ENCODE data around the gene KCNMA1.

DNA sequence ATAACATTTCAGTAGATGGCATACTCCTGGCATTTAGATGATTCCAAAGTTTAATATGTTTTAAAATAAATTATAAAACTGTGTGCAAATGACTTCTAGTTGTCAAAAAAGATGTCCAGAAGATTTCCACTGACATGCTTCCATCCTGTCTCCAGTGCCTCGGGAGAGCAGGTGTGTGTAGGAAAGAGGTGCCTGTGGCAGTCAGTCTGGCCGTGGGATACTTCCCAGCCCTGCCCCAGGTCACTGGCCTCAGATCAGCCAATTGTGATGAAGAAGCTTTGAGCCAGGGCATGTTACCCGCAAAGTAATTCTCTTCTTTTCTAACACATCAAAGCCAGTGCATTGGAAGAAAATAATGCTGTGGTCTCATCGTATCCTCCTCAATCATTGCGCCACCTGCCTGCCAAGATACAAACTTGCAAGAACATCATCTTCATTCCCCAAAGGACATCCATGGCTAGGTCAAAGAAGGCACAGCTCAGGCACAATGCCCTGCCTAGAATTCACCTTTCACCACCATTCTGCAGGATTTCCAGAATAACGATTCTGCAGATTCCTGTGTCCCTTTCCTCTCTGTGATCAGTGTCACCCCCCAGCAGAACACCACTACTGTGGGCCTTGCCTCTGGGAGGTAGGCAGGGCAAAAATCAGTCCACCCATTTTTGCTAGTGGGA, 6.3 kb upstream of the KCNMA1 start:
- TF ChIP-seq, protein P1, sequence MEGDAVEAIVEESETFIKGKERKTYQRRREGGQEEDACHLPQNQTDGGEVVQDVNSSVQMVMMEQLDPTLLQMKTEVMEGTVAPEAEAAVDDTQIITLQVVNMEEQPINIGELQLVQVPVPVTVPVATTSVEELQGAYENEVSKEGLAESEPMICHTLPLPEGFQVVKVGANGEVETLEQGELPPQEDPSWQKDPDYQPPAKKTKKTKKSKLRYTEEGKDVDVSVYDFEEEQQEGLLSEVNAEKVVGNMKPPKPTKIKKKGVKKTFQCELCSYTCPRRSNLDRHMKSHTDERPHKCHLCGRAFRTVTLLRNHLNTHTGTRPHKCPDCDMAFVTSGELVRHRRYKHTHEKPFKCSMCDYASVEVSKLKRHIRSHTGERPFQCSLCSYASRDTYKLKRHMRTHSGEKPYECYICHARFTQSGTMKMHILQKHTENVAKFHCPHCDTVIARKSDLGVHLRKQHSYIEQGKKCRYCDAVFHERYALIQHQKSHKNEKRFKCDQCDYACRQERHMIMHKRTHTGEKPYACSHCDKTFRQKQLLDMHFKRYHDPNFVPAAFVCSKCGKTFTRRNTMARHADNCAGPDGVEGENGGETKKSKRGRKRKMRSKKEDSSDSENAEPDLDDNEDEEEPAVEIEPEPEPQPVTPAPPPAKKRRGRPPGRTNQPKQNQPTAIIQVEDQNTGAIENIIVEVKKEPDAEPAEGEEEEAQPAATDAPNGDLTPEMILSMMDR (IDR thresholded peaks at IDR 0.05; ENCODE audit: insufficient read depth, low read length, poor library complexity, severe bottlenecking) = peak; percentile 44
- TF ChIP-seq EZH2phosphoT487 (conservative IDR thresholded peaks at IDR 0.05; ENCODE audit: low read length) = no peak

Data from SU-DHL-6 (cell line).